Coronary artery (tissue), 2 donors: ENCODE measurements around the gene KIAA1549.
A peak's percentile ranks its signal among the peaks of the same experiment; 100 is the strongest.
"Not testable (repeated sequence)": the region's sequence is repeated elsewhere in the genome, so short reads cannot be mapped to it uniquely, and the experiment has no call there.

Experiments used
- DNase-seq: peaks from one replicate; pipeline ENCODE4 v3.0.0-alpha.2; 2017; ENCODE audit warnings: low spot score
- H3K27ac ChIP-seq, 2 donors: fragments of 200-600 bp; sonication (generic); one replicate each; pipeline ENCODE4 v1.5.1; 2016 to 2019
- H3K4me3 ChIP-seq: fragments of 200-600 bp; sonication (generic); 2 replicates; pipeline ENCODE4 v1.5.1; 2016; ENCODE audit warnings: mild to moderate bottlenecking, moderate library complexity
- CTCF ChIP-seq: fragments of 200-600 bp; sonication (generic); IDR thresholded peaks from one replicate; pipeline ENCODE4 v1.5.1; 2019; ENCODE audit warnings: antibody characterized with exemption

The KIAA1549 gene

DNA sequence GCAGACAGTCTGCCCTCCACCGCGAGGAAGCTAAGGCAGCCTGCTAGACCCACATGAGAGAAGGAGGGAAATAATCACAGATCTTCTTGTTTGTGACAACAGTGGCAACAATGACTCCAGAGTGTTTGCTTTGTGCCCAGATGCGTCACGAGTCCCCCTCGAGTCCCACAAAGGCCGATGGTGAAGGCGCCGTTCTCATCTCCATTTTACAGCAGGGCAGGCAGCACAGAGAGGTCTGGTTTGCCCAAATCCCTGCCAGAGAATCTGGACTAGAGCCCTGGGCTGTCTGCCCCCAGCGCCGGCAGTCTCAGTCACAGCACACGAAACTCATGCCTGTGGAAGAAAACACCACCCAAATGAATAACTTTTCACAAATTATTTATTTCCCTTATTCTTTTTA, 38.1 kb downstream of the KIAA1549 start:
- H3K4me3 ChIP-seq, result no peak overlapping the region
- DNase-seq, result peak; percentile 11
- TF ChIP-seq CTCF, result no peak
- H3K27ac ChIP-seq, result no peak overlapping the region

DNA sequence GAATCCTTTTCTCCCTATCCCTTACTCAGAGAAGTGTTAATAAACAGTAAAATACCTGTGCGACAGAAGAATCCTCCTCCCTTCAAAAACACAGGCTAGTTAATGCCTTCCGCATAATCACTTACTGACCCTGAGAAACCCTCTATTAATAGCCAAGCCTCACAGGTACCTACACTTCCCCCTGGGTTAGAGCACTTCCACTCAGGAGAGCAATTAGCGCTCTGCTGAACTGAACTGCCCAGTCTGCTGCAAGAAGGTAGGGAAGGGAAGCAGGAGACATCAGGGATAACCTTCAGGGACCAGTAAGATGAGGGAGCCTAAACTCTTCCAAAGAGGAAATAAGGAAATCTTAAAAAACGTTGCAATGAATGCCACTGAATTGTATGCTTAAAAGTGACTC, 39.6 kb downstream of the KIAA1549 start:
- peak; percentile 1 for DNase-seq
- no peak overlapping the region for H3K27ac ChIP-seq
- no peak overlapping the region for H3K4me3 ChIP-seq
- TF ChIP-seq CTCF, result no peak

DNA sequence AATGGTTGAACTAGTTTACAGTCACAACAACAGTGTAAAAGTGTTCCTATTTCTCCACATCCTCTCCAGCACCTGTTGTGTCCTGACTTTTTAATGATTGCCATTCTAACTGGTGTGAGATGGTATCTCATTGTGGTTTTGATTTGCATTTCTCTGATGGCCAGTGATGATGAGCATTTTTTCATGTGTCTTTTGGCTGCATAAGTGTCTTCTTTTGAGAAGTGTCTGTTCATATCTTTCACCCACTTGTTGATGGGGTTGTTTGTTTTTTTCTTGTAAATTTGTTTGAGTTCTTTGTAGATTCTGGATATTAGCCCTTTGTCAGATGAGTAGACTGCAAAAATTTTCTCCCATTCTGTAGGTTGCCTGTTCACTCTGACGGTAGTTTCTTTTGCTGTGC, 40.6 kb downstream of the KIAA1549 start:
- DNase-seq, H3K4me3 ChIP-seq, H3K27ac ChIP-seq: not testable (repeated sequence)

DNA sequence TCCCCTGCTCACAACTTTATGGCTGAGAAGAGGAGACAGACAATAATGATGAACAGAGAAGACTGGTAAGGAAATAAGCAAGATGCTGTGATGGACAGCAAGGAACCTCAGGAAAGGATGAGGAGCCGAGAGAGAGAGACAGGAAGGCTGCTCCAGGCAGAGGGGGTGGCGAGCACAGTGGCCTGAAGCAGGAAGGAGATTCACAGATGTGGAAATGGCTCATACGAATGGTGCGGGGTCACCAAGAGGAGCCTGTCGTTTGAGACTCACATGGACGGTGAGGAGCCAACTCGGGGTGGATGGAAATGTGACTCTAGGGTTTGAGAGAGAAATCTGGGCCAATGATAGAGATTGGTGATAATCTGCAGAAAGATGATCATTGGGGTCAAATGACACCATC, 43.7 kb downstream of the KIAA1549 start:
- Histone ChIP-seq H3K4me3 (no peak overlapping the region), H3K27ac (no peak overlapping the region)
- TF ChIP-seq CTCF, result no peak
- peak; percentile 52 for DNase-seq

GRCh38 chr7:138935465-138936011, 45.7 kb downstream of the KIAA1549 start:
- no peak overlapping the region for H3K27ac ChIP-seq
- DNase-seq, result peak; percentile 47
- H3K4me3 ChIP-seq, result no peak overlapping the region
- no peak for TF ChIP-seq CTCF

GRCh38 chr7:138934861-138935260, 46.3 kb downstream of the KIAA1549 start:
- H3K4me3 ChIP-seq, result no peak overlapping the region
- TF ChIP-seq CTCF, result no peak
- no peak overlapping the region for H3K27ac ChIP-seq
- DNase-seq, result peak; percentile 24

- no peak overlapping the region for H3K4me3 ChIP-seq
- H3K27ac ChIP-seq, result no peak overlapping the region
- DNase-seq, result peak; percentile 2
- TF ChIP-seq CTCF, result no peak
Measured at GRCh38 chr7:138934367-138934766, 46.8 kb downstream of the KIAA1549 start.

DNA sequence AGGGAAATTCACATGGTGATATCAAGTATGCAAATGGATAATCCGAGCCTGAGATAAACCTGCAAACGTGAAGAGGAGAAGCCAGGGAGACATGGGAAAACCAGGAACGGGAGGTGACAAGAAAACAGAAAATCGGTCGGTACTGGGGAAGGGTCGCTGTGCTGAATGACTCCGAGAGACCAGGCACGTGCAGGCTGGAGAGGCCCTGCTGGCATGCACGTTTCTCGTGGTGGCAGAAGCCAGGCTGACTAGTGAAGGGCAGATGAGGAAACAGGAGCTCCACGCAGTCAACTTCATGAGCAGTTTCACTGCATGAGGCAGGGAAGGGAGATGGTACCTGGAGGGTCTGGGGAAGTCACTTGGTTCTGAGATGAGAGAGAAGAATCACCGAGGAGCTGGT, 48.3 kb downstream of the KIAA1549 start:
- no peak for TF ChIP-seq CTCF
- Histone ChIP-seq H3K27ac (no peak overlapping the region), H3K4me3 (no peak overlapping the region)
- peak; percentile 41 for DNase-seq
